ENCODE data around the gene PRRC2B.
"Not testable (repeated sequence)": the region's sequence is repeated elsewhere in the genome, so short reads cannot be mapped to it uniquely, and the experiment has no call there.

PRRC2B gene

GRCh38 chr9:131393622-131394463, at the start of gene PRRC2B:
Gene PRRC2B (plus strand): TSS chr9:131394086. CDS start chr9:131430145, 36,059 bp downstream.
- DNase-seq (ENCODE audit: low spot score), result peak; percentile 77

- not testable (repeated sequence) for DNase-seq (ENCODE audit: low spot score)
These were observed 48.9 kb upstream of the PRRC2B start for GRCh38 chr9:131344931-131345535.

GRCh38 chr9:131346559-131346958, 47.3 kb upstream of the PRRC2B start:
- no peak for DNase-seq (ENCODE audit: low spot score)

- no peak for DNase-seq (ENCODE audit: low spot score)
These were observed 46.4 kb upstream of the PRRC2B start for GRCh38 chr9:131347376-131348020.

- no peak for DNase-seq (ENCODE audit: low spot score)
These were observed 45.0 kb upstream of the PRRC2B start for GRCh38 chr9:131348631-131349521.

GRCh38 chr9:131349522-131349880, 44.4 kb upstream of the PRRC2B start:
- DNase-seq (ENCODE audit: low spot score), result no peak

- peak; percentile 71 for DNase-seq (ENCODE audit: low spot score)
These were observed 43.9 kb upstream of the PRRC2B start for GRCh38 chr9:131349881-131350563.

- not testable (repeated sequence) for DNase-seq (ENCODE audit: low spot score)
These were observed 37.4 kb upstream of the PRRC2B start for GRCh38 chr9:131356479-131356878.

- no peak for DNase-seq (ENCODE audit: low spot score)
These were observed 35.3 kb upstream of the PRRC2B start for GRCh38 chr9:131358556-131358955.

GRCh38 chr9:131361202-131361833, 32.6 kb upstream of the PRRC2B start:
- DNase-seq (ENCODE audit: low spot score), result peak; percentile 58

- no peak for DNase-seq (ENCODE audit: low spot score)
These were observed 28.3 kb upstream of the PRRC2B start for GRCh38 chr9:131365546-131365945.

- DNase-seq (ENCODE audit: low spot score), result peak; percentile 77
These were observed 27.0 kb upstream of the PRRC2B start for GRCh38 chr9:131366761-131367401.

- no peak for DNase-seq (ENCODE audit: low spot score)
These were observed 26.4 kb upstream of the PRRC2B start for GRCh38 chr9:131367450-131367849.

- no peak for DNase-seq (ENCODE audit: low spot score)
These were observed 23.2 kb upstream of the PRRC2B start for GRCh38 chr9:131370638-131371037.

GRCh38 chr9:131372599-131372973, 21.3 kb upstream of the PRRC2B start:
- DNase-seq (ENCODE audit: low spot score), result not testable (repeated sequence)

- not testable (repeated sequence) for DNase-seq (ENCODE audit: low spot score)
These were observed 19.2 kb upstream of the PRRC2B start for GRCh38 chr9:131374638-131375037.

GRCh38 chr9:131379056-131379455, 14.8 kb upstream of the PRRC2B start:
- no peak for DNase-seq (ENCODE audit: low spot score)

- DNase-seq (ENCODE audit: low spot score), result peak; percentile 35
These were observed 10.8 kb upstream of the PRRC2B start for GRCh38 chr9:131382850-131383729.

GRCh38 chr9:131385296-131385695, 8.6 kb upstream of the PRRC2B start:
- DNase-seq (ENCODE audit: low spot score), result no peak
